Thyroid gland (tissue), 4 donors: ENCODE measurements around the gene TNNI3. TPM values are rescaled to one million over a fixed set of nuclear protein-coding genes. Genes with fewer than 3 reads are reported as not detected.
"Not testable (repeated sequence)": the region's sequence is repeated elsewhere in the genome, so short reads cannot be mapped to it uniquely, and the experiment has no call there.

ENCODE experiments used
- DNase-seq, 2 donors: peaks; one replicate each; pipeline ENCODE4 v3.0.0-alpha.2; 2019
- H3K27ac ChIP-seq, 3 donors: fragments of 200-600 bp; sonication (generic); 1 replicate in 2 of 3; 2 replicates in 1 of 3; pipeline ENCODE4 v1.5.1; 2016 to 2019; ENCODE audit warnings: mild to moderate bottlenecking in 1 of 3, moderate library complexity in 1 of 3
- H3K27me3 ChIP-seq: fragments of 200-600 bp; sonication (generic); one replicate; pipeline ENCODE4 v1.5.1; 2019
- H3K36me3 ChIP-seq, 2 donors: fragments of 200-600 bp; sonication (generic); one replicate each; pipeline ENCODE4 v1.5.1; 2016 to 2019
- H3K4me1 ChIP-seq, 2 donors: fragments of 200-600 bp; sonication (generic); one replicate each; pipeline ENCODE4 v1.5.1; 2017 to 2019
- H3K4me3 ChIP-seq, 3 donors: fragments of 200-600 bp; sonication (generic); replicated peaks in 1 of 3; 1 replicate in 2 of 3; 2 replicates in 1 of 3; pipeline ENCODE4 v1.5.1; 2016; ENCODE audit warnings: mild to moderate bottlenecking in 1 of 3
- H3K9me3 ChIP-seq: fragments of 200-600 bp; sonication (generic); one replicate; pipeline ENCODE4 v1.5.1; 2017
- POLR2A ChIP-seq, 2 donors: fragments of 450-650 bp; IDR thresholded peaks; one replicate each; pipeline ENCODE4 v1.6.1; 2017; ENCODE audit warnings: antibody characterized with exemption in 2 of 2, mild to moderate bottlenecking in 2 of 2, moderate library complexity in 1 of 2
- WGBS, 2 donors: methylation state at CpG; one replicate each; pipeline ENCODE4 v1.1.5; 2017; 5-methylcytosine and 5-hydroxymethylcytosine counted together
- intact Hi-C: fragments of 100-400 bp; cut with DNase I; formaldehyde crosslinking; loops from one replicate; pipeline ENCODE4 v1.15.1; 2023
- total RNA-seq, 4 donors: library from RNA; depleted of rRNA; stranded (reverse); fragments of >200 nt; gene quantifications; one replicate each; pipeline ENCODE4 v1.2.3, GENCODE V29; 2016
- TF ChIP-seq, protein P1 (sequence below), 6 experiments: fragments of 200-600 bp in 3 of 6; fragments of 450-650 bp in 3 of 6; sonication (generic) in 3 of 6; IDR thresholded peaks; one replicate each; pipeline ENCODE4 v1.5.1; 2016 to 2019; ENCODE audit warnings: antibody characterized with exemption in 6 of 6, mild to moderate bottlenecking in 2 of 6, inconsistent platforms in 1 of 6, moderate library complexity in 1 of 6

TNNI3 gene
- total RNA-seq, 4 donors from 2014 or later = not detected

DNA sequence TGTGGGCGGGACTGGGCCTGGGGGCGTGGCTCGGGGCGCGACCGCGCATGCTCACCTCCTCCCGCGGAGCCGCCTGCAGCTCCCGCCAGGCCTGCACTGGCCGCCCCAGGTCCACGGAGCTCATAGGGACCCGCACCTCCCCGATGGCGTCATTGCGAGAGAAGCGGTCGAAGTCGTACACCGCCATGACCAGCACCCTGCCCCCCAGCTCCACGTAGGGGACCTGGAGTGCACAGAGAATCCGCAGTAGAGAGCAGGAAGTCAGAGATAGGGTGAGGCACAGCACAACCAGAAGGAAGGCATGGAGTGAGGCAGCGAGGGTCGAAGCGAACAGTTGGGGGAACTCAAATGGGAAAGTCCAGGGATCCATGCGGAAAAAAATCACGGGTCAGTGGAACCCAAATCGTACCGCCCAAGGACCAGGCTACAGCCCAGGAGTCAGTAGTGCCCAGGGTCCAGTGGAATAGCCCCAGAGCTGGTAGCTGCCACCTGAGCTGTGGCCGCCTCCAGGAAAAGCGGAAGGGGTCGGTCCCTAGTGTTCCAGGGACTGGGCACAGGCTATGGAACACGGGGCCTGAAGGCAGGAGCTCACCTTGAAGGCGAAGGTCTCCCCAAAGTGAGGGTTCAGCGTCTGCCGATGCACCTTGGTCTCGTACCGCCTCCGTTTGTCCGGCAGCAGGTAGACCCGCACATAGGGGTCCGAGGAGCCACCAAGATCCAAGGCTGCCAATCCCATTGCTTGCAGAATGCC lies 17.8 kb upstream of the TNNI3 start:
- Histone ChIP-seq H3K27ac (no peak overlapping the region), H3K9me3 (no peaks in the 10 kb centered on the region), H3K36me3 (no peaks in the 10 kb centered on the region), H3K4me1 (peaks cover 11 to 27% of the 10 kb centered on the region in 2 donors), H3K4me3 (no peak overlapping the region), H3K27me3 (peaks cover 60% of the 10 kb centered on the region)
- intact Hi-C loops = no loop called here
- TF ChIP-seq POLR2A (IDR thresholded peaks at IDR 0.05) = no peak
- TF ChIP-seq, protein P1, sequence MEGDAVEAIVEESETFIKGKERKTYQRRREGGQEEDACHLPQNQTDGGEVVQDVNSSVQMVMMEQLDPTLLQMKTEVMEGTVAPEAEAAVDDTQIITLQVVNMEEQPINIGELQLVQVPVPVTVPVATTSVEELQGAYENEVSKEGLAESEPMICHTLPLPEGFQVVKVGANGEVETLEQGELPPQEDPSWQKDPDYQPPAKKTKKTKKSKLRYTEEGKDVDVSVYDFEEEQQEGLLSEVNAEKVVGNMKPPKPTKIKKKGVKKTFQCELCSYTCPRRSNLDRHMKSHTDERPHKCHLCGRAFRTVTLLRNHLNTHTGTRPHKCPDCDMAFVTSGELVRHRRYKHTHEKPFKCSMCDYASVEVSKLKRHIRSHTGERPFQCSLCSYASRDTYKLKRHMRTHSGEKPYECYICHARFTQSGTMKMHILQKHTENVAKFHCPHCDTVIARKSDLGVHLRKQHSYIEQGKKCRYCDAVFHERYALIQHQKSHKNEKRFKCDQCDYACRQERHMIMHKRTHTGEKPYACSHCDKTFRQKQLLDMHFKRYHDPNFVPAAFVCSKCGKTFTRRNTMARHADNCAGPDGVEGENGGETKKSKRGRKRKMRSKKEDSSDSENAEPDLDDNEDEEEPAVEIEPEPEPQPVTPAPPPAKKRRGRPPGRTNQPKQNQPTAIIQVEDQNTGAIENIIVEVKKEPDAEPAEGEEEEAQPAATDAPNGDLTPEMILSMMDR (IDR thresholded peaks at IDR 0.05) = no peak
- WGBS, 2 donors = 55 to 65% methylated on average over 24 to 31 of the region's 43 CpGs
- no peak for DNase-seq

- Histone ChIP-seq H3K36me3 (no peaks in the 10 kb centered on the region), H3K27me3 (peaks cover 63% of the 10 kb centered on the region), H3K4me1 (peaks cover 11 to 20% of the 10 kb centered on the region in 2 donors), H3K4me3 (no peak overlapping the region), H3K27ac (no peak overlapping the region), H3K9me3 (no peaks in the 10 kb centered on the region)
- no peak for TF ChIP-seq POLR2A (IDR thresholded peaks at IDR 0.05)
- WGBS, 2 donors = 54 to 67% methylated on average over 19 of the region's 21 CpGs
- intact Hi-C loops = no loop called here
- DNase-seq = no peak
Observed at GRCh38 chr19:55174425-55175116, 17.0 kb upstream of the TNNI3 start.

DNA sequence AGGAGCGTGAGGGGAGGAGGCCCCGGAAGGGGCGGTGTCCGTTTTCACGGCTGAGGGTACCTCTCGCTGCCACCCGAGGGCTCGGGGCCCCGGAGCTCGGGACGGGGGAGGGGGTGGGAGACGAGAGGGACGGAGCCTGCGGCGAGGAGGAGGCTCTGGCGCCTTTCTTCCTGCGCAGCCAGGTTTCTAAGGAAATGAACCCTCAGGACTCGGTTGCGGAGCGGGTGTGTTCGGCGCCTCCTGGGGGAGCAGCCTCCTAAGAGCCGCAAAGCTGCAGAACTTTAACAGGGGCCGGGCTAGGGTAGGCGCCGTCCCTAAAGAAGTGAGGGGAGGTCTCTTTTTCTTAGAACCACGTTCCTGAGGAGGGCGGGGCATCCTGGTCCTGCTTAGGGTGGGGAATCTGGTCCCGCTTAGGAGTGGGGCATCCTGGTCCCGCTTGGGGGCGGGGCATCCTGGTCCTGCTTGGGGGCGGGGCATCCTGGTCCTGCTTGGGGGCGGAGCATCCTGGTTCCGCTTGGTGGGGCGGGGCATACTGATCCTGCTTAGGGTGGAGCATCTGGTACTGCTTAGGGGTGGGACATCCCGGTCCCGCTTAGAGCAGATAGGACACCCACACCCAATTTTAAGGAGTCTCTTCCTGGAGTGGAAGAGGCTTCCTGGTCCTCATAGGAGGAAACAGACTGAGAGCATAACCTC lies 16.3 kb upstream of the TNNI3 start:
- no peak overlapping the region for H3K27ac ChIP-seq
- no peaks in the 10 kb centered on the region for H3K9me3 ChIP-seq
- TF ChIP-seq, protein P1 (IDR thresholded peaks at IDR 0.05) = no peak
- 0 to 4% methylated on average over 2 to 13 of the region's 37 CpGs for WGBS, 2 donors
- peak in 1 of 2 donors; percentile 17 for DNase-seq
- intact Hi-C loops = no loop called here
- peaks cover 56% of the 10 kb centered on the region for H3K27me3 ChIP-seq
- peak overlapping the region in 1 of 3 donors; percentile 26 for H3K4me3 ChIP-seq
- H3K4me1 ChIP-seq = peaks cover 8 to 13% of the 10 kb centered on the region in 2 donors
- no peaks in the 10 kb centered on the region for H3K36me3 ChIP-seq

- WGBS, 2 donors = 1 to 3% methylated on average over 12 to 14 of the region's 32 CpGs
- H3K27me3 ChIP-seq = peaks cover 52% of the 10 kb centered on the region
- H3K9me3 ChIP-seq = no peaks in the 10 kb centered on the region
- DNase-seq = no peak
- no peaks in the 10 kb centered on the region for H3K36me3 ChIP-seq
- H3K27ac ChIP-seq = no peak overlapping the region
- intact Hi-C loops = no loop called here
- H3K4me3 ChIP-seq = peak overlapping the region in 1 of 3 donors; percentile 26
- TF ChIP-seq, protein P1 (IDR thresholded peaks at IDR 0.05) = no peak
- TF ChIP-seq POLR2A (IDR thresholded peaks at IDR 0.05) = no peak
- peaks cover 7 to 11% of the 10 kb centered on the region in 2 donors for H3K4me1 ChIP-seq
Observed at GRCh38 chr19:55173186-55173713, 15.7 kb upstream of the TNNI3 start.

DNA sequence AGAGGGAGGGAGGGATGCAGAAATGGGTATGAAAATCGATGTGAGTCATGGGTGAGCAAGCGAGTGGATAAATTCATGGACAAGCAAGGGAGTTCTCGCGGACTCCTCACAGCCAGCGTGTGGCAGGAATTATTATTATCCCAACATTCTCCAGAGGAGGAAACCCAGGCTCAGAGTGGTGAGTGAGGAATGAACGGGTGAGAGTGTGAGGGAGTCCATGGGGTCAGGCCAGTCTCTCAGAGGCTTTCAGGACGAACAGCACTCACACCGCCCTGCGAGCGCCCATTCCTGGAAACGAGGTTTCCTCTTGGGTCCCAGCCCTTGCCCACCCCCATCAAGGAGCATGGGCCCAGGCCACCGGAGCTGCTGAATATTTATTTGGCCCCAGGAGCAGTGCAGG lies 15.2 kb upstream of the TNNI3 start:
- 12 to 22% methylated on average over 8 to 12 of the region's 12 CpGs for WGBS, 2 donors
- peaks cover 7 to 11% of the 10 kb centered on the region in 2 donors for H3K4me1 ChIP-seq
- H3K27ac ChIP-seq = no peak overlapping the region
- no peak overlapping the region for H3K4me3 ChIP-seq
- H3K27me3 ChIP-seq = peaks cover 47% of the 10 kb centered on the region
- no peak for DNase-seq
- H3K9me3 ChIP-seq = no peaks in the 10 kb centered on the region
- intact Hi-C loops = no loop called here
- H3K36me3 ChIP-seq = no peaks in the 10 kb centered on the region
- TF ChIP-seq POLR2A (IDR thresholded peaks at IDR 0.05) = no peak
- TF ChIP-seq, protein P1 (IDR thresholded peaks at IDR 0.05) = no peak

DNA sequence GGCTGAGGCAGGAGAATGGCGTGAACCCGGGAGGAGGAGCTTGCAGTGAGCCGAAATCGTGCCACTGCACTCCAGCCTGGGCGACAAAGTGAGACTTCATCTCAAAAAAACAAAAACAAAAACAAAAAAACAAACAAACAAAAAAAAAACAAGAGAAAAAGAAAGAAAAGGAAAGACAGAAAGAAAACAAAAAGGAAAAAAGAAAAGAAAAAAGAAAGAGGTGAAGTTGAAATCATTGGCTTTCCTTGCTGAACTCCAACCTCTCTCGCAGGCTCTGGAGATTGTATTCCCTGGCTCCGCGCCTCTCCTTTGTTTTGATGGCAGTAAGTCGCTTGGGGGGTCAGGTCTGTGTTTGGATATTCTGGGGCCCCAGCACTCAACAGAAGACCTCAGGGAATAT lies 14.8 kb upstream of the TNNI3 start:
- peaks cover 10 to 12% of the 10 kb centered on the region in 2 donors for H3K4me1 ChIP-seq
- DNase-seq, H3K4me3 ChIP-seq, H3K36me3 ChIP-seq, H3K27ac ChIP-seq, intact Hi-C loops, H3K9me3 ChIP-seq: not testable (repeated sequence)
- 53 to 55% methylated on average over 9 of the region's 9 CpGs for WGBS, 2 donors
- peaks cover 42% of the 10 kb centered on the region for H3K27me3 ChIP-seq
